SK-N-SH (cell line): Measurements from ENCODE around the gene CCDC144A. TPM values are rescaled to one million over a fixed set of nuclear protein-coding genes. Genes with fewer than 3 reads are reported as not detected.

Experiments
- CTCF ChIA-PET: fragments of 300-600, 350-600 bp; formaldehyde crosslinking; extraction: SDS; loops from one replicate; lab custom pipeline; 2021; lab: Yijun Ruan, JAX
- POLR2A ChIA-PET: fragments of 350-600 bp; sonication (Branson Sonifier 250); formaldehyde crosslinking; extraction: SDS; loops from one replicate; lab custom pipeline; 2020; ENCODE audit warnings: antibody characterized with exemption, inconsistent platforms; lab: Yijun Ruan, JAX
- DNase-seq: peaks from one replicate; pipeline ENCODE4 v3.0.0; 2012
- H2AFZ ChIP-seq: fragments of 200-600 bp; sonication (generic); 2 replicates; pipeline ENCODE4 v1.8.1; 2016; ENCODE audit warnings: antibody characterized with exemption, mild to moderate bottlenecking, low read depth
- H3F3A ChIP-seq: fragments of 200-600 bp; sonication (generic); replicated peaks from 2 replicates; pipeline ENCODE3; 2016; ENCODE audit warnings: antibody characterized with exemption, mild to moderate bottlenecking; ENCODE audit not compliant: insufficient read depth
- H3K27ac ChIP-seq, 2 experiments: fragments of 200-500 bp in 1 of 2; fragments of 200-600 bp in 1 of 2; sonication (Bioruptor generic) in 1 of 2; sonication (generic), shearing (Covaris generic) in 1 of 2; 2 replicates each; pipeline versions ENCODE4 v1.5.1 to v1.6.1; 2014 to 2016; ENCODE audit warnings: low read depth in 2 of 2, inconsistent platforms in 1 of 2, low read length in 1 of 2, mild to moderate bottlenecking in 1 of 2, mixed read lengths in 1 of 2
- H3K27me3 ChIP-seq: fragments of 200-600 bp; sonication (generic), shearing (Covaris generic); 2 replicates; pipeline ENCODE4 v1.6.1; 2016; ENCODE audit warnings: mixed run types; ENCODE audit not compliant: insufficient read depth
- H3K36me3 ChIP-seq, 2 experiments: fragments of 200-500 bp in 1 of 2; fragments of 200-600 bp in 1 of 2; sonication (Bioruptor generic) in 1 of 2; sonication (generic) in 1 of 2; replicated peaks in 1 of 2; 2 replicates each; pipeline versions ENCODE3 to v1.5.1; 2014 to 2016; ENCODE audit warnings: low read length in 1 of 2, mild to moderate bottlenecking in 1 of 2; ENCODE audit not compliant: insufficient read depth in 2 of 2, control insufficient read depth in 1 of 2
- H3K4me1 ChIP-seq, 2 experiments: fragments of 200-500 bp in 1 of 2; fragments of 200-600 bp in 1 of 2; sonication (Bioruptor generic) in 1 of 2; sonication (generic), shearing (Covaris generic) in 1 of 2; 2 replicates each; pipeline versions ENCODE4 v1.5.1 to v1.6.1; 2014 to 2016; ENCODE audit warnings: low read depth in 1 of 2, low read length in 1 of 2, mixed run types in 1 of 2; ENCODE audit not compliant: insufficient read depth in 2 of 2, control insufficient read depth in 1 of 2
- H3K4me2 ChIP-seq: fragments of 200-600 bp; sonication (generic), shearing (Covaris generic); 2 replicates; pipeline ENCODE4 v1.6.1; 2017; ENCODE audit warnings: mixed run types
- H3K4me3 ChIP-seq, 2 experiments: fragments of 200-500 bp in 1 of 2; fragments of 200-600 bp in 1 of 2; sonication (Bioruptor generic) in 1 of 2; sonication (generic), shearing (Covaris generic) in 1 of 2; 2 replicates each; pipeline versions ENCODE4 v1.5.1 to v1.8.1; 2014 to 2016; ENCODE audit warnings: low read depth in 2 of 2, inconsistent platforms in 1 of 2, low read length in 1 of 2, mild to moderate bottlenecking in 1 of 2, mixed read lengths in 1 of 2, moderate library complexity in 1 of 2
- H3K79me2 ChIP-seq: fragments of 200-600 bp; sonication (generic); 2 replicates; pipeline ENCODE4 v1.8.1; 2017; ENCODE audit warnings: mild to moderate bottlenecking; ENCODE audit not compliant: insufficient read depth
- H3K9ac ChIP-seq: fragments of 200-600 bp; sonication (generic); 2 replicates; pipeline ENCODE4 v1.6.1; 2017; ENCODE audit warnings: mixed run types
- H3K9me2 ChIP-seq: fragments of 200-600 bp; sonication (generic); 2 replicates; pipeline ENCODE4 v1.6.1; 2017; ENCODE audit warnings: mixed run types
- H3K9me3 ChIP-seq: fragments of 200-600 bp; sonication (generic); 2 replicates; pipeline ENCODE4 v1.6.1; 2017; ENCODE audit warnings: mixed run types, mild to moderate bottlenecking, moderate library complexity
- H4K20me1 ChIP-seq: fragments of 200-600 bp; sonication (generic); 2 replicates; pipeline ENCODE4 v1.6.1; 2017; ENCODE audit warnings: mild to moderate bottlenecking, mixed run types; ENCODE audit not compliant: insufficient read depth
- CHD2 ChIP-seq: fragments of 150-350 bp; IDR thresholded peaks from 2 replicates; pipeline ENCODE4 v1.6.1; 2018; ENCODE audit warnings: low read length; ENCODE audit not compliant: partially characterized antibody
- FOXJ3 ChIP-seq: sonication (generic); formaldehyde crosslinking; IDR thresholded peaks from 2 replicates; pipeline ENCODE4 v1.5.1; 2020; ENCODE audit warnings: mild to moderate bottlenecking, missing genetic modification reagents
- GABPA ChIP-seq: IDR thresholded peaks from 2 replicates; pipeline ENCODE4 v1.4.0; 2012; ENCODE audit warnings: low read depth, mild to moderate bottlenecking
- GATA2 ChIP-seq: sonication (generic); formaldehyde crosslinking; IDR thresholded peaks from 2 replicates; pipeline ENCODE4 v1.5.0; 2020; ENCODE audit warnings: mild to moderate bottlenecking, missing genetic modification reagents
- JUND ChIP-seq: IDR thresholded peaks from 2 replicates; pipeline ENCODE4 v1.4.0; 2012
- MAX ChIP-seq: IDR thresholded peaks from 2 replicates; pipeline ENCODE4 v1.4.0; 2012; ENCODE audit warnings: low read depth
- NFIC ChIP-seq: IDR thresholded peaks from 2 replicates; pipeline ENCODE4 v1.4.0; 2012; ENCODE audit warnings: borderline replicate concordance
- NRF1 ChIP-seq: IDR thresholded peaks from 2 replicates; pipeline ENCODE4 v1.6.1; 2012; ENCODE audit warnings: low read depth, mild to moderate bottlenecking, low read length
- POLR2AphosphoS5 ChIP-seq: IDR thresholded peaks from 2 replicates; pipeline ENCODE4 v1.6.1; 2012; ENCODE audit warnings: low read depth, low read length
- RFX5 ChIP-seq: IDR thresholded peaks from 2 replicates; pipeline ENCODE4 v1.6.1; 2012; ENCODE audit warnings: mild to moderate bottlenecking, improper control_type of control experiment, low read length
- RXRA ChIP-seq: IDR thresholded peaks from 2 replicates; pipeline ENCODE4 v1.4.0; 2012; ENCODE audit warnings: low read depth, mild to moderate bottlenecking, borderline replicate concordance
- YY1 ChIP-seq: IDR thresholded peaks from 2 replicates; pipeline ENCODE4 v1.4.0; 2012; ENCODE audit warnings: low read depth, mild to moderate bottlenecking
- WGBS: methylation state at CpG from one replicate; pipeline ENCODE4 v1.1.6; 2017; ENCODE audit warnings: low lambda C conversion rate; 5-methylcytosine and 5-hydroxymethylcytosine counted together
- polyA plus RNA-seq, 3 experiments: library from polyadenylated mRNA; depleted of rRNA; stranded (reverse); fragments of >200 nt; gene quantifications; 2 replicates each; pipeline ENCODE4 v1.2.3, GENCODE V29; 2012
- TF ChIP-seq, protein P1 (sequence below): fragments of 150-350 bp; IDR thresholded peaks from 2 replicates; pipeline ENCODE4 v1.6.1; 2016; ENCODE audit warnings: mild to moderate bottlenecking, low read depth, low read length
- TF ChIP-seq, protein P2 (sequence below): IDR thresholded peaks from 2 replicates; pipeline ENCODE4 v1.4.0; 2012; ENCODE audit warnings: low read depth, borderline replicate concordance
- TF ChIP-seq, protein P3 (sequence below): fragments of 200-600 bp; sonication (generic); IDR thresholded peaks from 2 replicates; pipeline ENCODE4 v1.6.1; 2017; ENCODE audit warnings: antibody characterized with exemption, mild to moderate bottlenecking, moderate library complexity

The CCDC144A gene
- polyA plus RNA-seq, 1 of the 3 experiments (the other 2 are of a cell fraction), result 0.02 TPM

- Histone ChIP-seq H3K79me2 (peaks cover 20% of the 10 kb centered on the region), H3K27me3 (peaks cover 7% of the 10 kb centered on the region; the same call in 1 of the 2 replicates), H3K4me2 (peak overlapping the region; percentile 82), H3K9me3 (no peaks in the 10 kb centered on the region), H3K4me1 (peaks cover 0 to 7% of the 10 kb centered on the region in 2 experiments; a peak in 2 of 4 replicates), H3F3A (no peaks in the 10 kb centered on the region), H2AFZ (peak overlapping the region; percentile 90), H3K4me3 (peak overlapping the region; percentile 86 to 91), H3K36me3 (peaks cover 7 to 23% of the 10 kb centered on the region in 2 experiments), H3K9ac (peak overlapping the region; percentile 91), H3K9me2 (no peaks in the 10 kb centered on the region), H3K27ac (peak overlapping the region; percentile 72 to 91), H4K20me1 (no peaks in the 10 kb centered on the region)
- DNase-seq, result no peak
- TF ChIP-seq GABPA (no peak), GATA2 (no peak), MAX (no peak), POLR2AphosphoS5 (no peak)
- TF ChIP-seq, protein P1, sequence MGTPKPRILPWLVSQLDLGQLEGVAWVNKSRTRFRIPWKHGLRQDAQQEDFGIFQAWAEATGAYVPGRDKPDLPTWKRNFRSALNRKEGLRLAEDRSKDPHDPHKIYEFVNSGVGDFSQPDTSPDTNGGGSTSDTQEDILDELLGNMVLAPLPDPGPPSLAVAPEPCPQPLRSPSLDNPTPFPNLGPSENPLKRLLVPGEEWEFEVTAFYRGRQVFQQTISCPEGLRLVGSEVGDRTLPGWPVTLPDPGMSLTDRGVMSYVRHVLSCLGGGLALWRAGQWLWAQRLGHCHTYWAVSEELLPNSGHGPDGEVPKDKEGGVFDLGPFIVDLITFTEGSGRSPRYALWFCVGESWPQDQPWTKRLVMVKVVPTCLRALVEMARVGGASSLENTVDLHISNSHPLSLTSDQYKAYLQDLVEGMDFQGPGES, result no peak
- WGBS, result 21% methylated on average over 8 of the region's 8 CpGs
- POLR2A ChIA-PET, result interaction anchor here (0.9 kb wide), 1 partner anchor 9 kb away, joined by 3 read pairs; no protein-coding TSS in a partner anchor
- CTCF ChIA-PET, result interaction anchor here (0.9 kb wide), 1 partner anchor 68 kb away, joined by 4 read pairs; no protein-coding TSS in a partner anchor
These were observed 37.1 kb upstream of the CCDC144A start for GRCh38 chr17:16652847-16653366.

GRCh38 chr17:16653367-16654041 is 36.5 kb upstream of the CCDC144A start, which contains the start of gene ZNF624:
ZNF624 (minus strand) TSS chr17:16653850.
- peaks cover 20% of the 10 kb centered on the region for H3K79me2 ChIP-seq
- H3K4me2 ChIP-seq, result peak within 1 kb of the TSS; percentile 82
- peak within 1 kb of the TSS; percentile 86 to 91 for H3K4me3 ChIP-seq
- peak; percentile 94 for DNase-seq
- peaks cover 7 to 17% of the 10 kb centered on the region in 2 experiments for H3K36me3 ChIP-seq
- H3K9ac ChIP-seq, result peak within 1 kb of the TSS; percentile 91
- H4K20me1 ChIP-seq, result no peaks in the 10 kb centered on the region
- H3K9me2 ChIP-seq, result no peaks in the 10 kb centered on the region
- no peaks in the 10 kb centered on the region for H3K9me3 ChIP-seq
- peak within 1 kb of the TSS; percentile 90 for H2AFZ ChIP-seq
- 2% methylated on average over 29 of the region's 55 CpGs for WGBS
- H3F3A ChIP-seq, result no peaks in the 10 kb centered on the region
- H3K27ac ChIP-seq, result peak within 1 kb of the TSS; percentile 72 to 91
- ChIA-PET POLR2A (interaction anchor here (0.9 kb wide), 1 partner anchor 9 kb away, joined by 3 read pairs; no protein-coding TSS in a partner anchor), CTCF (no interaction called here)
- H3K4me1 ChIP-seq, result peaks cover 0 to 7% of the 10 kb centered on the region in 2 experiments; a peak in 2 of 4 replicates
- peaks cover 7% of the 10 kb centered on the region; the same call in 1 of the 2 replicates for H3K27me3 ChIP-seq
- no peak for TF ChIP-seq GATA2
- TF ChIP-seq FOXJ3 (CRISPR knock-in tag), result 0 out of 2 replicates have a peak, but pooled peaks have one; percentile 36
- no peak for TF ChIP-seq GABPA
- TF ChIP-seq RXRA, result no peak
- TF ChIP-seq NFIC, result 0 out of 2 replicates have a peak, but pooled peaks have one; percentile 46
- peak; percentile 63 for TF ChIP-seq CHD2
- peak; percentile 92 for TF ChIP-seq NRF1
- TF ChIP-seq, protein P2, sequence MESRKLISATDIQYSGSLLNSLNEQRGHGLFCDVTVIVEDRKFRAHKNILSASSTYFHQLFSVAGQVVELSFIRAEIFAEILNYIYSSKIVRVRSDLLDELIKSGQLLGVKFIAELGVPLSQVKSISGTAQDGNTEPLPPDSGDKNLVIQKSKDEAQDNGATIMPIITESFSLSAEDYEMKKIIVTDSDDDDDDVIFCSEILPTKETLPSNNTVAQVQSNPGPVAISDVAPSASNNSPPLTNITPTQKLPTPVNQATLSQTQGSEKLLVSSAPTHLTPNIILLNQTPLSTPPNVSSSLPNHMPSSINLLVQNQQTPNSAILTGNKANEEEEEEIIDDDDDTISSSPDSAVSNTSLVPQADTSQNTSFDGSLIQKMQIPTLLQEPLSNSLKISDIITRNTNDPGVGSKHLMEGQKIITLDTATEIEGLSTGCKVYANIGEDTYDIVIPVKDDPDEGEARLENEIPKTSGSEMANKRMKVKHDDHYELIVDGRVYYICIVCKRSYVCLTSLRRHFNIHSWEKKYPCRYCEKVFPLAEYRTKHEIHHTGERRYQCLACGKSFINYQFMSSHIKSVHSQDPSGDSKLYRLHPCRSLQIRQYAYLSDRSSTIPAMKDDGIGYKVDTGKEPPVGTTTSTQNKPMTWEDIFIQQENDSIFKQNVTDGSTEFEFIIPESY, result no peak
- TF ChIP-seq JUND, result no peak
- TF ChIP-seq, protein P3, sequence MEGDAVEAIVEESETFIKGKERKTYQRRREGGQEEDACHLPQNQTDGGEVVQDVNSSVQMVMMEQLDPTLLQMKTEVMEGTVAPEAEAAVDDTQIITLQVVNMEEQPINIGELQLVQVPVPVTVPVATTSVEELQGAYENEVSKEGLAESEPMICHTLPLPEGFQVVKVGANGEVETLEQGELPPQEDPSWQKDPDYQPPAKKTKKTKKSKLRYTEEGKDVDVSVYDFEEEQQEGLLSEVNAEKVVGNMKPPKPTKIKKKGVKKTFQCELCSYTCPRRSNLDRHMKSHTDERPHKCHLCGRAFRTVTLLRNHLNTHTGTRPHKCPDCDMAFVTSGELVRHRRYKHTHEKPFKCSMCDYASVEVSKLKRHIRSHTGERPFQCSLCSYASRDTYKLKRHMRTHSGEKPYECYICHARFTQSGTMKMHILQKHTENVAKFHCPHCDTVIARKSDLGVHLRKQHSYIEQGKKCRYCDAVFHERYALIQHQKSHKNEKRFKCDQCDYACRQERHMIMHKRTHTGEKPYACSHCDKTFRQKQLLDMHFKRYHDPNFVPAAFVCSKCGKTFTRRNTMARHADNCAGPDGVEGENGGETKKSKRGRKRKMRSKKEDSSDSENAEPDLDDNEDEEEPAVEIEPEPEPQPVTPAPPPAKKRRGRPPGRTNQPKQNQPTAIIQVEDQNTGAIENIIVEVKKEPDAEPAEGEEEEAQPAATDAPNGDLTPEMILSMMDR, result 0 out of 2 replicates have a peak, but pooled peaks have one; percentile 7
- peak; percentile 95 for TF ChIP-seq YY1
- peak; percentile 61; the same call in 1 of the 2 replicates for TF ChIP-seq RFX5
- peak; percentile 72 for TF ChIP-seq POLR2AphosphoS5
- peak; percentile 37; the same call in 1 of the 2 replicates for TF ChIP-seq MAX
